DMS 273 treated with DMSO at 0.1 percent for 48 hours (cell line): ENCODE results near the gene AFF3.
"Not testable (repeated sequence)": the region's sequence is repeated elsewhere in the genome, so short reads cannot be mapped to it uniquely, and the experiment has no call there.

Source experiments
- DNase-seq: peaks from one replicate; lab custom pipeline; 2025; lab: John Stamatoyannopoulos, UW

Gene AFF3

DNA sequence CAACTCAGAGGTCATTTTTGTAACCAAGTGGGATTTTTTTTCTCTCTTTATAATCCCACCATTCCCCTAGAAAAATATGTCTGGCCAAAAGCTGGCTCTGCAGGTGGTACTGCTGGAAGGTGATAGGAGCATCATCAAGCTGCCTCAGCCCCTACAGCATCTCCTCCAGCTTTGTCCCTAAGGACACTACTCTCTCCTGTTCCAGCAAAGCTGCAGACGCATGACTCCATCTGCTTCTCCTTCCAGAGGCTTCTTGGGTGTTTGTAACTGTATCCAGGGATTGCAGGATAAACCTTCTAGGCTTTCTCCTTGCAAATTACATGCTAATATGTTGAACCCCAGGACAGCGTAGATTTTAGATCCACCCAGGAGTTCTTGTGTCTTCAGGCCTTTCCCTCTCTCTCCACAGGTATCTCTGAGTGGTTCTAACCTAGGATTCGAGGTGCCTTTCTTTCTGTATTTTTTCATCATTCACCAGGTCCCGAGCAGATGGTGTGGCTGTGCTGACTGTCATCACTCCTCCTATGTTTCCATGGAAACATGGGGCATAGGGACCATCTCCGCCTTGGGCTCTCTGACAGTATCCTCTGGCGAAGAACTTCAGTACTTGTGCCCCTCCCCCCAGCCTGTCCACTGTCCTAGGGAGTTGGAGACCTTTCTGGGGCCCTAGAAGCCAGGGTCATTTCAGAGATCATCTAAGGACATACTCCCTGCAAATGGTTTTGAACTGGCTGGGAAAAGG lies 34.3 kb downstream of the AFF3 start:
- no peak for DNase-seq

DNA sequence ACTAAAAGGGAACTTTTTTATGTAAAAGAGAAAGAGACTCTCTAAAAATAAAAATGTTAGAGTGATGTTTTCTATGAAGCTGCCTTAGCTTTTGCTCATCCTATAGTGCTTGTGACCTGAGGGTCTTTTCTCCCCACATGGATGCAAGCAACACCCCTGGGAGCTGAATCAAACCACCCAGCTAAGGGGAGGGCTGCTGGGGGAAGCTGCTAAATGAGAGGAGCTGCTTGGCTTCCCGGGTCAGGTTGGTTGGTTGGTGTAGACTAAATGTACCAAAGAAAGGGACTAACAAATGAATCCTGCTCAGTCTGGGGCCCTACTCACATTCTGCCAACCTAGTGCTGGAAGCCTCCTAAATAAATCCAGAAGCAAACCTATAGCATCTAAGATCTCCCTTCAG lies 35.0 kb downstream of the AFF3 start:
- DNase-seq, result no peak

DNA sequence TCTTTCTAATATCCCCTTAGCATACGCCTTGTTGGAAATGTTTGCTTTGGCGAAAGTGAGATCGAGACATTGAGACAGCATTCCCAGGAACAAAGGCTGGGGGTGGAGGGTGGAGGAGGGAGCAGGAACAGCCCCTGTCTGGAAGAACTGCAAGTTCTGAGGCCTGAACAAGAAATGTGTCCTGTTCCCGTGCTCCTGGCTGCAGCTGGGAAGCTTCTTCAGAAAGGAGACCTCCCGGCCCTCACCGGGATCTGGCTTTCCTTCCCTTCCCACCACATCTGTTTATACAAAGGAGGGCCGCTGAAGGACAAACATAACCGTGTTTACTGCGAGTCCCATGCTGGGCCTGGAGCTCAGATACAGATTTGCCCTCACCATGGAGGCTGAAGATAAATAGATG lies 35.9 kb downstream of the AFF3 start:
- DNase-seq, result no peak

DNA sequence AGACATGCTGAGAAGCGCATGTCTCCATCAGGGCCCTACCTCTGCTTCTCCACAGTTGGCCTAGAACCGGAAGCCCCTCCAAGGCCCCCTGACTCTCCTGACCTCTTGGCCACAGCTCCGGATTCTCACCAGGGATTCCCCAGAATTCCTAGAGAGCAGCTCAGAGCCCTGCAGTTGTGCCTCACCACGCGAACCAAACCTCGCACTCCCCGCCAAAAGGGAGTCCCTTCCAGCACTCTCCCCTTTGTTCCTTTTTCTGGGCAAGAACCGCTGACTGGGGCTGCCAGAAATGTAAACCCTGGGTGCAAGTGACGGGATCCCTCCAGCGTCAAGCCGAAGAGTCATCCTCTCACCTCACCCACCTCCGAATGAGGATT lies 36.7 kb downstream of the AFF3 start:
- no peak for DNase-seq

DNA sequence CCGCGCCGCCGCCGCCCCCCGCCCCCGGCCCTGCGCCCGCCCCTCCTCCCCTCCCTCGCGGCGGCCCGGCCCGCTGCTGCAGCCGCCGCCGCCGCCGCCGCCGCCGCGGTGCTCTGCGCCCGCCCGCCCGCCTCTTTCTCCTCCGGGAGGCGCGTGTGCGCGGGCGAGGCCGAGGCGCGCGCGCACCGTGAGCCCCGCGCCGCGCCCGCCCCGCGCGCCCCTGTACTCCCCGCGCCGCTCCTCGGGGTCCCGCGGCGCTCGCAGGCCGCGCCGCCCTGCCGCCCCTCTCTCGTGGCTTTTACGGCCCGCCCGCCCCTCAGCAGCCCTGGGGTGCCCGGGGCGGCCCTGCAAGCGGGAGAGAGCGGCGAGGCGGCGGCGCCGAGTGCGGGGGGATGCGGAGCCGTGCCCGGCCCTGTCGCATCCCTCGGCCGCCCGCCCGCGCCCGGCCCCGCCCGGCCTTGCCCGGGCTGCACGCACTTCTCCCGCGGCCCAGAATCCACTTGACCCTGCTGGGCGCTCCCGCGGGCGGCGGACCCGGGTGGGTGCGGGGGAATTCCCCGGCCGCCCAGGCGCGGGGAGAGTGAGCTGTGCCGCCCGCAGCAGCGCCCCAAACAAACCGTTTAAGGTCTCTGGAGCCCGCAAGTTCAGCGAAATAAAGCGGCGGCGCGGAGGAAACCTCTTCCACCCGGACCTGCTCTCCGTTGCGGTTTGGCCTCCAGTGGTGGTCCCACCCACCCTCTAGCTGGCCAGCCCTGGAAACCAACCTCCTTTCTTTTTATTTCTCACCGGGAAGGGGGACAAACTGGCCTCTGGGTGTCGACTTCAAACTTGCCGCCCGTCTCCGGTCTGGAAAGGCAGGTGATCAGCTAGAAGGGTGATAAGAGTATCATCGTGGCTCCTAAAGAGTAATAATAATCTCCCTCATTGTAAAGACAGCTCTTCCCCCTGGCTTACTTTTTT lies 37.4 kb downstream of the AFF3 start:
- DNase-seq, result no peak

DNA sequence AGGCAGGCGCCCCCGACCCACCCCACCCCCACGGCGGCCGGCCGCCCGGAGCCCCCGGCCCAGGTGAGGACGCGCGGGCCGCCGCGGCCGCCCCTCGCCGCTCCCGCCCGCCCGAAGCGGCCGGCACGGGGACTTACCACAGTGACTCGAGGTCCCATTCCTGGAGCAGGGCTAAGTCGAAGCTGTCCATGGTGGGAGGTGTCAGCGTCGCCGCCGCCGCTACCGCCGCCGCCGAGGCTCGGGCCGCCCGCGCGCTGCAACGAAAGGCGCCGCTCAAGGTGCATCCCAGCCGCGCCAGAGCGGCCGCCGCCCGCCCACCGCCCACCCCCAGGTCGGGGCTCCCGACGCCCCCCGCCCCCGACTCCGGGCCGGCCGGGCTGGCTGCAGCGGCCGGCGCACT lies 38.1 kb downstream of the AFF3 start:
- DNase-seq, result not testable (repeated sequence)

DNA sequence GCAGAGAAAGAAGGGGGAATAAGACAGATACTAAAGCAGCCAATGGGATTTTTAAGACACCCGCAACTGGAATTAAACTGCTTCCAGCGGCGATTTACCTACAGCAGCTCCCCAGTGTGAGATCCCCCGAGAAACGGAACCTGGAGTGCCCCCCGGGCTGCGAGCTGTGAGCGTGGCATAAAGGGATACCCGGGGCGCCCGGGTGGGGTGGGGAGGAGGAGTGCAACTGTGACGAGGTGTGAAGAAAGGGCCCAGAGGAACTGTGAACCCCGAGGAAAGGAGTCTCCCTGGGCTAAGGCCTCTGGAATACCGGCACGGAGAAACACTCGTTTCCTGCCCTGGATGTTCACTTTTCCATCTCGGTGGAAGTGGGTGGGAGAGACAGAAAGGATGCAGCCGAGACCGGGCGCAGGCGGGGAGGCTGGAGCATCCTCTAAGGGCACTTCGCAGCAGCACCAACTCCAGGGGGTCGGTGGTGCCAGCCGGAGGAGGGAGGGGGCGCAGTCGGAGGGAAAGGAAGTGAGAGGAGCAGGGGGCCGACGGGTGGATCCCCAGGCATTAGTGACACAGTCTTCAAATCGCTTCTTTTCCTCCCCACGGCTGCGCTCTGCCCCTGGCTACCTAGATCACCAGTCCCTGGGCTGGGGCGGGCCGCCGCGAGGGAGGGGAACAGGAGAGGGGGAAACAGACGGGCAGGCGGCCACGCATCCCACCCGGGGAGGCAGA lies 38.7 kb downstream of the AFF3 start:
- not testable (repeated sequence) for DNase-seq

DNA sequence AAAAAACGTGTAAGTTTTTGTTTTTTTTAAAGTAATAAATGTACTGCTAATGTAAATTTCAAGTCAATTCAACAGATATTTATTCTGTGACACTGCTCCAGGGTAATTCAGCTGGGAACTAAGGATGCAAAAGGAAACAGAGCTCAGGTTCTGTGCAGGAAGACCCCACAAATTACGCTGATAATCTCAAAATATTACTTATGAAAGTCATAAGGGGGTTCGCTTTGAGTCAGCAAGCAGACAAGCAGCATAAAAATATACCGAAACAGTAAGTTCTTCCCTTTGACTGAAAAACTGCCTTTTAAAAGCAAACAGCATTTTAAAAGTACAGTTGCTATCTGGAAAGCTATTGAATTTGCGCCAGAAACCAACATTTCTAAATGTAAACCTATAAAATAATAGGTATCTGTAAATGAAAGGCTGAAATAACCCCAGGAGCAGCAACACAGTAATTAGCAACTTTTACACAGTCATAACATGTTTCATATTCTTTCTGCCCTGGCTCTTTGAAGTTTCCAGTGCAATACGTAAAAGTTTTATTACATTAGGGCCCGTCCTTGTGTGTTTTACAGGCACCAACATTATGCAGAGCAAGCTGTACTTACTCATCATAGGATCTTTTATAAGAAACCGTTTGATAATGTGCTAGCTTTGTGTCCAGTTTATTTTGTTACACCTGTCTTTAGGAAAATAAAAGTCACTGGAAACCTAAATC lies 39.8 kb downstream of the AFF3 start:
- not testable (repeated sequence) for DNase-seq

DNA sequence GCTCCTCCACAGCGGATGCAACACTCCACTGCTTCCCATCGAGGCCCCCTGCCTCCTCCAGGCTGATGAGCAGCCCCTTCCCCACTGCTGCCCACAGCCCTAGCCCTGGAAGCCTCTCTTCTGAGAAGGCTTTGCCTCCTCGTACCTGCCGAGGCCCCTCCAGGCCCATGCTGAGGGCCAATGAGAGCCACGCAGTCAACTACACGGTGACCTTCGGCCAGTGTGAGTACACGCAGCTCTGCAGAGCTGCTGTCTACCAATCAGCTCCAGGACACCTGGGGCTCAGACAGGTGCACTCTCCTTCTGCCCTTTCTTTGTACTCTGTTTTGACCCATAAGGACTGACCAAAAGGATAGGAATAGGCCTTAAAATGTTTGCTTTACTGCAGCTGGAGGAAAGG lies 43.5 kb downstream of the AFF3 start:
- DNase-seq, result not testable (repeated sequence)

DNA sequence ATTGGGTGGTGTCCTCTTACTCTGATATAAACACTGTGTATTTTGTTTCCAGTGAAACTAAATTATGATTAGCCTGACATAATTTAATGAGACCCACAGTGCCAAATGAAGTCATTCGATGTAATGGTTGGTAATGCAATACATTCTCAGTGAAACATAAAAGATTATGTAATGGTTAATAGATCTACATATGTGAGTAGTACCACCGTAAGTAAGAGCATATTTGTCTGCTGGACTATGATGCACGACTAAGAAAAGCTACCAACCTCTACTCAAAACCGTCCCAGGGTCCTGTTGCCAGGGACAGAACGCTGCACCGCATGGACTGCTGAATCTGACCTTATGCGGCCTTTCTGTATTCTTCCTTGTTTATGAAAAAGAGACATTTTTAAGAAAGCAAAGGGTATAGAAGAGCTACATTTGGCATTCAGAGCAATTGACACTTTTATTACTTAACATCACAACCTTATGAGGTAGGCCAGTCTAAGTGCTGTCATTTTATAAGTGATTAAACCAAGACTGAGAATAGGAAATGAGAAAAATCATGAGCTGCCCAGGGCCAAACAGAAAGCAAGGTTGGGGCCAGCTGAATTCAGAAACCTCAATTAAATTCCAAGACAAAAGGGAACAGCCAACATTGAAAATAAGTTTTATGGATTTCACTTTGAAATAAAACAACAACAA lies 44.6 kb downstream of the AFF3 start:
- DNase-seq, result not testable (repeated sequence)

DNA sequence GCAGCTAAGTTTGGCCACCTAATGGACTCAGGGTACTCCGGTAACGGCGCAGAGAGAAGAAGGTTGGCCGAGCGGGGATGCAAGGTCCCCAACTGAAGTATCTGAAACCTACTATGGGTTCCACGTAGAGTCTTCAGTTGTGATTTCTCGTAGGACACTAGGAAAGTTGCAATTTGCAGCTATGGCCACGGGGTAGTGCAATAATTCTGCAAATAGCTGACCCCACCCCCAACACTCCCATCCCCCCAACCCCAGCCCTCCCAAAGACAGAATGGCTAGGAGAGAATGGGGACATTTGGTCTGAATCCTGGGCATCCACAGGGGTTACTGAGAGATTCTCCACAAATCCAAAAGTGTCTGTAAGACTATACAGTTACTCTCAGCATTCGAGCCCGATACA lies 46.5 kb downstream of the AFF3 start:
- not testable (repeated sequence) for DNase-seq

DNA sequence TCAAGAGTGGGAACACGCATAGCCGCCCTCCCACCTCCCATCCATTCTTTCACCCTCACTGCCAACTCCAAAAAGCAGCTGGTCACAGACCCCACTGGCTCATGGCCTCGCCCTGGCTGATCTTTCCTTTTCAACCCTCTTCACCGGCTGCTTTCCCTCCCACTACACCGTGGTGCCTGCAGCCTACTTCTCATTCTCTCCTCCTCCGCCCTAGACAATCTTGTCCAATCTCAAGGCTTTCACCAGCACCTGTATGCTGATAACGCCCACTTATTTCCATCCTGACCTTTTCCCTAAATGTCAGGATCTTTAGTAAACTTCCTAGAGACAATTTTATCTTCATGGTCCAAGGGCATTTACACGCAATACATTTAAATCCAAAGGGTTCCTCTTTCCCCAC lies 50.6 kb downstream of the AFF3 start:
- DNase-seq, result not testable (repeated sequence)

DNA sequence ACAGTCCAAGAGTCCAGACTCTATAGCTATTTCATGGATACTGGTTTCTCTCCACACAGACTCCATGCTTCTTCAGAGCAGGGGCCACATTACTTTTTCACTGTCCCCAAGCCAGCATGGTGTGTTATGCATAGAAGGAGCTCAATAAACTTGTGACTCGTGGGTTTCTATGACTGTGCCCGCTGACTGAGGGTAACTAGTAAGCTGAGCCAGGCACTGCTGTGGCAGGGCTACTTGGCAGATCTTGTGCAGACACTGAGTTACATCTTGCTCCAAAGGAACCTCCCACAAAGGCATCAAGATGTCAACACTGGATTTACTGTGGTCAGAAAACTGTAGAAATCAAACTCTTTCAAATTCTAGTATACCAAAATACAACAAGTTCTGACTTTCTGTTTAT lies 56.6 kb downstream of the AFF3 start:
- DNase-seq, result not testable (repeated sequence)

DNA sequence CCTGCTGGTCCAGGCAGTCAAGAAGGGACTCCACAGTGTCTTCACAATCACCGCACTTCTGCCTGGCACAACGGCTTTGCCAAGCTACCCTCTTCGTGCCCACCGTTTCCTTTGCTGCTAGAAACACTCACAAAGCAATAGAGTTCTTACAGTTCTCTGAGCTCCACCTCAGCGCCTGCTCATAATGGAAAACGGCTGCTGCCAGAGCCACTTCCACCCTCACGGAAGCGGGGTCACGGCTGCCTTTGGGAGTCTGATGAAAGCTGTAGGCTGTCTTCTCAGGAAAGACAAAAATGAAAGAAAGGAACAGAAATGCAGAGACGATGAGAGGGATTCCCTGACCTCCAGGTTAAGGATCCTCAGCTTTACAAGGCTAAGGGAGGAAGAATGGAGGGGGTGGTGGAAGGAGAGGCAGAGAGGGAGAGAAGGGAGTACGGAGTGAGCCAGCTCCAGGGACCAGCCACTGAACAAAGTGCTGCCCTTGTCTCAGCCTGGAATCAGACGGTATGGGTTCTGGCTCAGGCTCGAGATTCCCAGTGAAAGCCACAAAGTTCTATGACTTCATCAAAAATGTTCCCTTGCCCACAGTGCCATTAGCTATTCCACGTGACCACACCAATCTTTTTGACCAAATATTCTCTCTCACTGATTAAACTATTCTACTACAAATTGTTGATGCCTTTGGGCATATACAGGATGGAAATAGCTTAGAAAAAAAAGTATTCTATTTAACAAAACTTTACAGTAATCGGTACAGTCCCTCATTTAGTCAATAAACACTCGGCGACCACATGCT lies 58.8 kb downstream of the AFF3 start:
- DNase-seq, result not testable (repeated sequence)

DNA sequence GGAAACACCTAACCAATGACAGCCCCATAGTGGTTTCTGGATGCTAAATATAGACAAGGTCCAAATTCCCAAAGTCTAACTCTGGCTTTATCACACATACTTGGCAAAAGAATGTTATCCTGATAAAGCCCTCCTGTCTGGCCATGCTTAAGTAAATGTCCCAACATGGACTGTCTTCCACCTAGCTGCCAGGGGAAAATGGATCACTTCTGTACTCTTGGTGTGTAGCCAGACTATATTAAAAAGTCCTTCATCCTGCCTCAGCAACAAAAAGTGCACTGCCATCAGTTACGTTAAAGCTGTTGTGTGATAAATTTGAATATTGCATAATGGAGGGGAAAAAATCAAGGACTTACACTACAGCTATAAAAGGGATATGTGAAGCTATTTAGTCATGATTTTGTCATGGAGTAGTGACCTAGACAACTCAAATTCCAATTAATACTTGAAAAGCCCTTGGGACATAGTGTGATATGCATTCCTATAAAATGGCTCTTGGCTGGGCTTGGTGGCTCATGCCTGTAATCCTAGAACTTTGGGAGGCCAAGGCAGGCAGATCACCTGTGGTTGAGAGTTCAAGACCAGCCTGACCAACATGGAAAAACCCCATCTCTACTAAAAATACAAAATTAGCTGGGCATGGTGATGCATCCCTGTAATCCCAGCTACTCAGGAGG lies 60.0 kb downstream of the AFF3 start:
- not testable (repeated sequence) for DNase-seq

DNA sequence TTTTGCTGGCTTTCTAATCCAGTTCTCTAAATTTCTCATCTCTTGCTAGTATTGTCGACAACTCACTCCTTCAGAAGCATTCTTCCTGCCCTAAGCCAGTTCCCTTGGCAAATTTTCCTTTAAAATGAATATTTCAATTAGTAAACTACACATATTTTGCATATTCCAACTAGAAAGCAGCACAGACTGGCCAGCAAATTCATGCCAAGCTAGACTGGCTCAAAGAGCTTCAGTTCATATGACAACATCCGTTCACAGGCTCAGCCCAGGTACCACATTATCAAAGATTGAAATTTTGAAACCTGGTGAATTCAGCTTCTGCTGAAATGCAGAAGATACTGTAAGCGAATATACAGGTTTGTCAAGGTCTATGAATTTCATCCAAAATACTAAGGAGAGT lies 64.5 kb downstream of the AFF3 start:
- no peak for DNase-seq

DNA sequence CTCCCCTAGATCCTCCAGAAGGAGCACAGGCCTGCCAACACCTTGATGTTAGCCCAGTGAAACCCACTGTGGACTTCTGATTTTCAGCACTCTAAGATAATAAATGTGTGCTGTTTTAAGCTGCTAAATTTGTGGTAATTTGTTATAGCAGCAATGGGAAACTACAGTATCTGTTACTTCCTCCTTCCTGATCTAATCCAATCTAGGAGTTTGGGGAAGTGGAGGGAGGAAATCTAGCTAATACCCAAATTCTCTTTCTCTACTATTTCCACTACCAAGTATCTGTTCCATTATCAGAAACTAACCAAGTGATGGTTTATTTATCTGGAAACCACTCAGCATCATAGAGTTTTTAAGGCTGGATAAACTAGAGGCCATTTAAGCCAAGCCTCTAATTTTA lies 64.9 kb downstream of the AFF3 start:
- DNase-seq, result no peak

DNA sequence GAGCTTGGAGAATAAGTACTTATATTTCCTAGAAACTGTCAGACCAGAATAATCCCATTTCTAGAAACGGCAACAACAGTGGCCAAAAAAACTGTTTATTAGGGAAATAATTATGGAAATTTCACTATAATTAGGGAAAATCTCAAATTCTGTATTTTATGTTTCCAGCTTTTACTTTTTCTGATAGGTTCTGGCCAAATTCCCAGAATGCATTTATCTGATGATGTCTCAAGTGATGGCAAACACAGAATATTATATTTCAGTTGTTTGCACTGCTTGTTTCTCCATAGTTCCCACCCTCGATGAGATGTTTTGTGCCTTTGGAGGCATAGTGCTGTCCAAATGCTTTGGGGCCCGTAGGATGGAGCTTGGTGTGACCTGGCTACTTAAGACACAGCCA lies 66.9 kb downstream of the AFF3 start:
- DNase-seq, result no peak

DNA sequence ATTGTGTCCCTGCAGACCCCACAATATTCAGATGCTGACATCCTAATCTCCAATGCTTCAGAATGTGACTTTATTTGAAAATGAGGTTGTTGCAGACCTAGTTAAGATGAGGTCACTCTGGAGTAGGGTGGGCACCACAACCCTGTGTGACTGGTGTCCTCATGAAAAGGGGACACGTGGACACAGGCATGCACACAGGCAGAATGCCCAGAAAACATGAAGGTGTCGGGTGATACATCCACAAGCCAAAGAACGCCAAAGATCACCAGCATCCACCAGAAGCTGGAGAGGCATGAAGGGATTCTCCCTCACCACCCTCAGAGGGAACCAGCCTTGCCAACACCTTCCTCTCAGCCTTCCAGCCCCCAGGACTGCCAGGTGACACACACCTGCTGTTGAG lies 69.3 kb downstream of the AFF3 start:
- no peak for DNase-seq

DNA sequence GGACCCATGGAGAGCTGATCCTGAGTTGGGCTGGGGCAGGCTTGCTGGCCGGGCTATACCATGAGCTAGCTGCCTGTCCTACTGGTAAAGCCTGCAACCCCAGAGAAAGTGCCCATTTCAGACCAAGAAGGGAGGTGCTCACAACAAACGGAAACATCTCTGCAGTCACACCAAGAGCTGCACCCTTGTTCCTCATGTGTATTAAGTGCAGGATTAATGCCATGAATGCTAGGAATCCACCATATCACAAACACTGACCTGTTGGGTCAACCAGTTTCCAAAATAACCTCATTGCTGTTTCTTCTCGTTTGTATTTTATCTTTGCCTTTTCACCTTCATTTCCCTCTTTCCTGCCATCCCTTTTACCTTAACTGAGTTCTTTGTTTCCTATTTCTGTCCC lies 69.9 kb downstream of the AFF3 start:
- no peak for DNase-seq
